GM19099 (cell line): ENCODE data around the gene TAX1BP3.

Experiments
- POLR2A ChIP-seq: IDR thresholded peaks from 3 replicates; pipeline ENCODE4 v1.6.1; 2011; ENCODE audit warnings: low read depth; ENCODE audit not compliant: insufficient read length; ENCODE audit errors: extremely low read depth

Gene TAX1BP3, protein sequence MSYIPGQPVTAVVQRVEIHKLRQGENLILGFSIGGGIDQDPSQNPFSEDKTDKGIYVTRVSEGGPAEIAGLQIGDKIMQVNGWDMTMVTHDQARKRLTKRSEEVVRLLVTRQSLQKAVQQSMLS

DNA sequence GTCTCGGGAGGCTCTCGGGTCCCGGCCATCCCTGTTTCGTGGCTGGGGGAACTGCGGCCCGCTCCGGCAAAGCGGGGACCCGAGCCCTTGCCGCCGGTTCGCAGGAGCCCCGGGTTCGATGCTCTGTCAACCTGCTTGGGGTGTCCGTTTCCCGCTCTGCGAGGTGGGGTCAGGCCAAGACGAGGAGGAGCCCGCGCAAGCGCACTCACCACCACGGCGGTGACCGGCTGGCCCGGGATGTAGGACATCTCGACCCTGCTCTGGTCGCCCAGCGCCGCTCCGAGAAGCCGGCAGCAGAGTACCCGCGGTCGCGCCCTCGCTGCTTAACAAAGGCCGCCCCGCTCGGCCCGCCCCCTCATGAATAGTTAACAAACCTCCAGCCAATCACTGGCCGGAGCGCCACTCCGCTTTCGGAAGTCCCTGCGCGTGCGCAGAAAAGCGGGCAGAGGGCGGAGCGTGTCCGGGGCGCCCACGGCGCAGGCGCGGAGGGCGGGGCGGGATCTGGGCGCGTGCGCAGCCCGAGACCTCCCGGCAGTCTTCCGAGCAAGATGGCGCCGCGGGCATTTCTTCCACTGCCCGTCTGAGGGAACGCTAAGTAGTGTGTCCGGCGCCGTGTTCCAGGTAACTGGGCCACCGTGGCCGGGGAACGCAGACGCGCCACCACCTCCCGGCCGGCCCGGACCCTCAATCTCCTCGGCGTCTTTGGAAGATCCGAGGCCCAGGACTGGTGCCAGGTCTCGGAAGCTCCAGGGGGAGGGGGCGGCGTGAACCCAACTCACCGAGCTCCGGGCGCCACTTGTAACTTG is at the start of gene TAX1BP3, which contains the start of gene EMC6:
TSS of gene TAX1BP3 (minus strand) at position 300 of the 806 bp plus-strand sequence. CDS start at position 248, 52 bp downstream.
TSS of gene EMC6 (plus strand) at position 534 of the 806 bp plus-strand sequence. CDS start 335 bp downstream, outside the sequence.
- peak; percentile 94 for TF ChIP-seq POLR2A

DNA sequence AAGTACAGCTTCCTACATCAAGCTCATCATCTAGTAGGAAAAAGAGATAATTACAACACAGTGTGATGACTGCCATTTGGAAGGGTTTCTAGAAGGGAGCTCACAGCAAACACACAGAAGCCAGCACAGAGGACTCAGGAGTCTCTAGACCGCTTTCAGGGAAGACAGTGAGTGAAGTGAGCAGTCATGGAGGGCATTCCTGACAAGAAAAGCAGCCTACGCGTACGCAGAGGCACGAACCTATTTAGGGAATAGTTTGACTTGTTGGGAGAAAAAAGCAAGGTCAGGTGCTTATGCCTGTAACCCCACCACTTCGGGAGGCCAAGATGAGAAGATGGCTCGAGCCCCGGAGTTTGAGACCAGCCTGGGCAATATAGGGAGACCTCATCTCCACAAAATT is 46.9 kb upstream of the TAX1BP3 start:
- TF ChIP-seq POLR2A: no peak

- no peak for TF ChIP-seq POLR2A
Measured at GRCh38 chr17:3712811-3713463, 44.6 kb upstream of the TAX1BP3 start.

GRCh38 chr17:3710951-3711383 is 42.6 kb upstream of the TAX1BP3 start:
- no peak for TF ChIP-seq POLR2A

DNA sequence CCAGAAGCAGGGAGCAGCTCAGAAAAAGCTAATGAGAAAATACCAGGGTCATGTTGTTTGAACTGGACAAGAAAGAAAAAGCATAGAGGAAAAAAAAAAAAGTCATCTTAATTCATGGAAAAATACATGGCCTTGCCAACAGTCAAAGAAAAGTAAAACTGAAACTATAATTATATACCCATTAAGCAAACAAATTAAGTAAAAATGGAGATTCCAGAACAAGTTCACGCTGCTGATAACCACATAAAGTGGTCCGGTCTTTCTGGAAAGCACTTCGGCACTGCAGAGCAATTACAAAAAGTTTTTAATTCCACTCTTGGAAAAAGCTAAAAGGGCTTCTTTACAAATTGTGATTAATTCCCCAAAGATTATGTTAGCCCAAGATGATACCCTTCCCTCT is 40.0 kb upstream of the TAX1BP3 start:
- TF ChIP-seq POLR2A: no peak

DNA sequence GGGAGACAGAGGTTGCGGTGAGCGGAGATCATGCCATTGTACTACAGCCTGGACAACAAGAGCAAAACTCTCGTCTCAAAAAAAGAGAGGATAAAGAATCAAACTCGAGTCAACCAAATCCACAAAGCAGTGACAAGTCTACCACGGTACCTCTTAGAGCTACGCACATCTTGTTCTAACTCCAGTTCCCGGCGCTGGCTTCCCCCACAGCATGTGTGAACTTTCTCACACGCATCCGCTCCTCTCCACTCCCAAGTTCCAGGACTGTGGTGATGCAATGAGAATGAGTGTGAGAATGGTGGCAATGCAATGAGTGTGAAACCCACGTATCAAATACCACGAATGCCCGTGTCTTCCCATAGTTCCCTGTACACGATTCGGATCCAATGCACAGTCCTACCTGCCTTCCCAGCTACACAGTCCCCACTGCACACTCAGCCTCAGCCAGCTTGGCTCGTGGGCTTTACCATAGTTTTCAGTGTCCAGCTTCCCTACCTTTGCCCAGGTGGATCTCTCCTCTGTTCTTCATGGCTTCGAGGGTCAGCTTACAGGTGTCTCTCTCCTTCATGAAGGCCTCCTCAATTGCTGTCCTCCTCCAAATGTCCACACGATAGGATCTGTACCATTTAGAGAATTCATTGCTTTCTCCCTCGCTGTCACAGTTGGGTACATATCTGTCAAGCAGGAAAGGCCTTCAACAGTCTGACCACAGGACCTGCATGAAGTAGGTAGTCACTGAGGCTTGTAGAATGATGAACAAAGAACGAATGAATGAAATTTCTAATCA is 36.7 kb upstream of the TAX1BP3 start:
- TF ChIP-seq POLR2A: no peak

DNA sequence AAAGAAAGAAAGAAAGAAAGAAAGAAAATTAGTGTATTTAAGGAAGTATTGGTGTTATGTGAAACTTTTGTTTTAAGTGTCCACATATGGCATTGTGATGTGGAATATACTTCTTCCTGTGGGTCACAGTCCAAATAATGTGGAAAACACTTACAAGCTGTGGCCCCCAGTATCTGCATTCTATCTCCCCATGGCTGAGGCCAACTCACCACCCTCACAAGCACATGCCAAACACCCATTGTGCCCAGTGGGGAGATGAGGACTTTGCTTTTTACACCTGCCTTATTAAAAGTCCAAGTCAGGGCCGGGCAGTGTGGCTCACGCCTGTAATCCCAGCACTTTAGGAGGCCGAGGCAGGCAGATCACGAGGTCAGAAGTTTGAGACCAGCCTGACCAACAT is 31.6 kb upstream of the TAX1BP3 start:
- TF ChIP-seq POLR2A: no peak

GRCh38 chr17:3698139-3698538 is 29.8 kb upstream of the TAX1BP3 start:
- no peak for TF ChIP-seq POLR2A

- TF ChIP-seq POLR2A: no peak
Measured at GRCh38 chr17:3697103-3697476, 28.7 kb upstream of the TAX1BP3 start.

DNA sequence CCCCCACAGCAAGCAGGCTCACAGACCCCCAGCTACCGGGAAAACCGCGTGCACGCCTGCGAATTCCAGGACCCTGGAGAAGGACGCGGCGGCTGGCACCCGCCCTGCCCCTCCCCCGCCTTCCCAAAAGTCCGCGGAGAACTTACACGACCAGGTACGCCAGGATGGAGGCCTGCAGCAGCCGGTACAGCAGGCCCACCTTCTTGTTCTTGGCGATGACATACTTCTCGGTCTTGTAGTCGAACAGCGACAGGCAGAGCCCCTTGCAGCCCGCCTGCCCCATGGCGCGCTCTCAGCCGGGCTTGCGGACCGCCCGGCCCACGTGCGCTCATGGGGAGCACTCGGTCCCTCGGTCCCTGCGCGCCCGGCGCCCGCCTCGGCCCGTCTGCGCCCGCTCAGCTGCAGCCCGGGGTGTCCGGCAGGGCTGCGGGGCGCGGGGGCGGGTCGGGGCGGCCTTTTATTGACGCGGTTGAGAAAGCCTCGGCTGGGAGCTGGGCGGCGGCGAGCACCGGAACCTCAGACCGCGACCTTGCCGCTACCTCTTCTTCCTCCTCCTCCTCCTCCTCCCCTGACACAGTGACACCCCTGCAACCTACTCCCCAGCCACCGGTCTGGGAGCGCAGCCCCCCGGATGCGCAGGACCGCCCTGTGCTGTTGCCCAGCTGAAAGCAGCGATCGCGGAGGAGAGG is 27.5 kb upstream of the TAX1BP3 start, which contains the start of gene P2RX5:
TSS of gene P2RX5 (minus strand) at position 433 of the 689 bp plus-strand sequence. CDS start at position 283, 150 bp downstream.
- peak; percentile 51 for TF ChIP-seq POLR2A

GRCh38 chr17:3695129-3695722 is 26.8 kb upstream of the TAX1BP3 start:
- no peak for TF ChIP-seq POLR2A

DNA sequence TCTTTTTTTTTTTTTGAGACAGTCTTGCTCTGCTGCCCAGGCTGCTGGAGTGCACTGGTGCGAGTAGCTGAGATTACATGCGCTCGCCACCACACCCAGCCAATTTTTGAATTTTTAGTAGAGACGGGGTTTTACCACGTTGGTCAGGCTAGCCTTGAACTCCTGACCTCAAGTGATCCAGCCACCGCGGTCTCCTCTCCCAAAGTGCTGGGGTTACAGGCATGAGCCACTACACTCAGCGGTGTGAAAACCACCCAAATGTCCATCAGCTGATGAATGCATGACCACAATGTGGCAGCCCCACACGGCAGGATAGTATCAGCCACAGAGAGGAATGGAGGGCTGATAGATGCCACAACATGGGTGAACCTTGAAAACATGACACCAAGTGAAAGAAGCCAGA is 25.5 kb upstream of the TAX1BP3 start:
- TF ChIP-seq POLR2A: no peak

GRCh38 chr17:3693141-3693540 is 24.8 kb upstream of the TAX1BP3 start:
- no peak for TF ChIP-seq POLR2A

DNA sequence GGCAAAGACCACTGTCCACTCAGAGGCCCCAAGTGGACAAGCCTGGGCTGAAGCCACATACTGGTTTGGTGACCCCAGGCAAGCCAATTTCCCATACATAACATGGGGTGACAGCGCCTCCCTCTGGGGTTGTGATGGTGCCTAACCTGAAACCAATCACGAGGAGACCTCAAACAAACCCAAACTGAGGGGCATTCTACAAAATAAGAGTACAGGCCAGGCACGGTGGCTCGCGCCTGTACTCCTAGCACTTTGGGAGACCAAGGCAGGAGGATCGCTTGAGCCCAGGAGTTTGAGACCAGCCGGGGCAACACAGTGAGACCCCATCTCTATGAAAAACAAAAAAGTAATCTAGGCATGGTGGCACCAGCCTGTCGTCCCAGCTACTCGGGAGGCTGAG is 24.0 kb upstream of the TAX1BP3 start:
- no peak for TF ChIP-seq POLR2A
